Upper lobe of right lung (tissue), 1 donor: ENCODE measurements around the gene IL15RA. TPM values are rescaled to one million over a fixed set of nuclear protein-coding genes. Genes with fewer than 3 reads are reported as not detected.

Source experiments
- ATAC-seq: fragments of 200-7000 bp; cut with Tn5 transposase; one replicate; pipeline ENCODE4 v1.9.1; 2020; ENCODE audit warnings: mild to moderate bottlenecking, moderate library complexity
- DNase-seq: peaks from one replicate; pipeline ENCODE4 v3.0.0-alpha.2; 2020
- H3K27ac ChIP-seq: fragments of 200-600 bp; one replicate; pipeline ENCODE4 v1.8.0; 2022
- H3K27me3 ChIP-seq: fragments of 200-600 bp; one replicate; pipeline ENCODE4 v1.8.0; 2022; ENCODE audit warnings: mild to moderate bottlenecking
- H3K36me3 ChIP-seq: fragments of 200-600 bp; one replicate; pipeline ENCODE4 v1.8.0; 2022
- H3K4me1 ChIP-seq: fragments of 200-600 bp; one replicate; pipeline ENCODE4 v1.8.0; 2022
- H3K4me3 ChIP-seq: fragments of 200-600 bp; one replicate; pipeline ENCODE4 v1.8.0; 2022; ENCODE audit warnings: mild to moderate bottlenecking
- H3K9me3 ChIP-seq: fragments of 200-600 bp; one replicate; pipeline ENCODE4 v1.8.0; 2022
- CTCF ChIP-seq: fragments of 200-600 bp; IDR thresholded peaks from one replicate; pipeline ENCODE4 v1.8.0; 2022; ENCODE audit warnings: antibody characterized with exemption
- intact Hi-C: fragments of 100-400 bp; cut with DNase I; formaldehyde crosslinking; loops from one replicate; pipeline ENCODE4 v1.11.0; 2022
- total RNA-seq: library from RNA; stranded (reverse); fragmentation: NEBNext Ultra II Directional; extraction: Animal tissue kit (Norgen Biotek cat#: 25700); gene quantifications from one replicate; pipeline ENCODE4 v1.2.1, GENCODE V29; 2021
- donor health status: DM: no; HTN: yes; CAD: no; lungs with severe emphysema.

IL15RA gene
- total RNA-seq, 1 donor from 2014 or later: 36.7 TPM

GRCh38 chr10:5971886-5972285 lies 5.5 kb downstream of the IL15RA start:
- Histone ChIP-seq H3K4me1 (peaks cover 39% of the 10 kb centered on the region), H3K27me3 (no peaks in the 10 kb centered on the region), H3K27ac (peak overlapping the region; percentile 71), H3K9me3 (no peaks in the 10 kb centered on the region), H3K36me3 (no peaks in the 10 kb centered on the region), H3K4me3 (no peak overlapping the region)
- DNase-seq (no peak), ATAC-seq (no peak)
- no peak for TF ChIP-seq CTCF
- intact Hi-C loops: no loop called here

- intact Hi-C loops: no loop called here
These were observed 6.0 kb downstream of the IL15RA start for GRCh38 chr10:5971315-5971832.

GRCh38 chr10:5970527-5970926 lies 6.8 kb downstream of the IL15RA start:
- H3K27ac ChIP-seq: peak overlapping the region; percentile 71
- H3K9me3 ChIP-seq: no peaks in the 10 kb centered on the region
- TF ChIP-seq CTCF: no peak
- DNase-seq: no peak
- peaks cover 35% of the 10 kb centered on the region for H3K4me1 ChIP-seq
- ATAC-seq: no peak
- H3K27me3 ChIP-seq: no peaks in the 10 kb centered on the region
- intact Hi-C loops: no loop called here
- H3K4me3 ChIP-seq: no peak overlapping the region
- H3K36me3 ChIP-seq: no peaks in the 10 kb centered on the region

More at GRCh38 chr10:5971315-5971832, 6.0 kb downstream of the IL15RA start:
- no peak for TF ChIP-seq CTCF
- H3K27me3 ChIP-seq: no peaks in the 10 kb centered on the region
- H3K4me1 ChIP-seq: peaks cover 39% of the 10 kb centered on the region
- no peak overlapping the region for H3K4me3 ChIP-seq
- no peaks in the 10 kb centered on the region for H3K36me3 ChIP-seq
- H3K27ac ChIP-seq: peak overlapping the region; percentile 71
- DNase-seq: no peak
- ATAC-seq: peak; percentile 73
- no peaks in the 10 kb centered on the region for H3K9me3 ChIP-seq

GRCh38 chr10:5970066-5970465 lies 7.3 kb downstream of the IL15RA start:
- no peak for TF ChIP-seq CTCF
- Histone ChIP-seq H3K4me3 (no peak overlapping the region), H3K27me3 (no peaks in the 10 kb centered on the region), H3K36me3 (no peaks in the 10 kb centered on the region), H3K9me3 (no peaks in the 10 kb centered on the region), H3K4me1 (peaks cover 31% of the 10 kb centered on the region), H3K27ac (peak overlapping the region; percentile 17)
- intact Hi-C loops: no loop called here
- DNase-seq (no peak), ATAC-seq (no peak)

GRCh38 chr10:5968681-5969453 lies 8.5 kb downstream of the IL15RA start:
- H3K9me3 ChIP-seq: no peaks in the 10 kb centered on the region
- intact Hi-C loops: no loop called here
- no peak overlapping the region for H3K4me3 ChIP-seq
- peaks cover 4% of the 10 kb centered on the region for H3K36me3 ChIP-seq
- H3K27ac ChIP-seq: no peak overlapping the region
- H3K27me3 ChIP-seq: no peaks in the 10 kb centered on the region
- no peak for ATAC-seq
- peaks cover 24% of the 10 kb centered on the region for H3K4me1 ChIP-seq
- no peak for TF ChIP-seq CTCF
- DNase-seq: no peak
